Parathyroid adenoma (tissue), 2 donors: Measurements from ENCODE around the gene COL2A1.

Source experiments
- H2AFZ ChIP-seq: fragments of 300-600 bp; sonication (generic); one replicate; pipeline ENCODE4 v1.7.0; 2017; ENCODE audit warnings: antibody characterized with exemption, mild to moderate bottlenecking
- H3K27ac ChIP-seq: fragments of 300-600 bp; sonication (generic); one replicate; pipeline ENCODE4 v1.7.0; 2017
- H3K27me3 ChIP-seq: fragments of 300-600 bp; sonication (generic); one replicate; pipeline ENCODE4 v1.7.0; 2017; ENCODE audit warnings: low read length; ENCODE audit not compliant: control insufficient read depth, insufficient read depth
- H3K36me3 ChIP-seq: fragments of 300-600 bp; sonication (generic); one replicate; pipeline ENCODE4 v1.7.0; 2017; ENCODE audit warnings: low read length; ENCODE audit not compliant: control insufficient read depth, insufficient read depth
- H3K4me1 ChIP-seq: fragments of 300-600 bp; sonication (generic); one replicate; pipeline ENCODE4 v1.7.0; 2017; ENCODE audit warnings: control low read depth
- H3K4me2 ChIP-seq: fragments of 300-600 bp; sonication (generic); one replicate; pipeline ENCODE4 v1.7.0; 2017; ENCODE audit warnings: low read length
- H3K4me3 ChIP-seq: fragments of 300-600 bp; sonication (generic); one replicate; pipeline ENCODE4 v1.7.0; 2017; ENCODE audit warnings: low read depth, low read length
- H3K79me2 ChIP-seq: fragments of 300-600 bp; sonication (generic); one replicate; pipeline ENCODE4 v1.7.0; 2017; ENCODE audit warnings: control low read depth
- H3K9ac ChIP-seq: fragments of 300-600 bp; sonication (generic); one replicate; pipeline ENCODE4 v1.7.0; 2017; ENCODE audit warnings: mild to moderate bottlenecking
- H3K9me3 ChIP-seq: fragments of 300-600 bp; sonication (generic); one replicate; pipeline ENCODE4 v1.7.0; 2017; ENCODE audit warnings: low read length; ENCODE audit not compliant: control insufficient read depth
- TF ChIP-seq, protein P1 (sequence below): fragments of 300-600 bp; sonication (generic); IDR thresholded peaks from one replicate; pipeline ENCODE4 v1.7.0; 2017; ENCODE audit warnings: antibody characterized with exemption, mild to moderate bottlenecking
- donor health status: primary hyperparathyroidism.

The COL2A1 gene

DNA sequence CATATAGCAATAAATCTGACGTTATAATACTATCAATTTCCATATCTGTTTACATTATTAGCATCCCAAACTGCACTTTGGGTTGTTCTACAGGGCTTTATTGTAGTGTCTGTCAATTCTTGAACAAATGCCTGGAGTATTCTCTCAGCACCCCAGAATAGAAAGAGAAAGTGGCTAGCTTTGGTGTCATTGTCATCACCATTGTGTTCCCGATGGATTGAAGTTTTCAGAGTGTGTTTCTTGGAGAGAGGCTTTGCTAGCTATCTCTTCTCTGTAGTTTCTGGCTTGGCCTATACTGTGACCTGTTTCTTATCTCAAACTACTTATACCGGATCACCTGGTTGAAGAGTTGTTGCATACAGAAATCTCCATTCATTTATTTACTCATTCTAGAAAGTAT lies 34.4 kb downstream of the COL2A1 start:
- H3K27me3 ChIP-seq: no peaks in the 10 kb centered on the region
- H3K9ac ChIP-seq: no peak overlapping the region
- H3K4me3 ChIP-seq: no peak overlapping the region
- TF ChIP-seq, protein P1, sequence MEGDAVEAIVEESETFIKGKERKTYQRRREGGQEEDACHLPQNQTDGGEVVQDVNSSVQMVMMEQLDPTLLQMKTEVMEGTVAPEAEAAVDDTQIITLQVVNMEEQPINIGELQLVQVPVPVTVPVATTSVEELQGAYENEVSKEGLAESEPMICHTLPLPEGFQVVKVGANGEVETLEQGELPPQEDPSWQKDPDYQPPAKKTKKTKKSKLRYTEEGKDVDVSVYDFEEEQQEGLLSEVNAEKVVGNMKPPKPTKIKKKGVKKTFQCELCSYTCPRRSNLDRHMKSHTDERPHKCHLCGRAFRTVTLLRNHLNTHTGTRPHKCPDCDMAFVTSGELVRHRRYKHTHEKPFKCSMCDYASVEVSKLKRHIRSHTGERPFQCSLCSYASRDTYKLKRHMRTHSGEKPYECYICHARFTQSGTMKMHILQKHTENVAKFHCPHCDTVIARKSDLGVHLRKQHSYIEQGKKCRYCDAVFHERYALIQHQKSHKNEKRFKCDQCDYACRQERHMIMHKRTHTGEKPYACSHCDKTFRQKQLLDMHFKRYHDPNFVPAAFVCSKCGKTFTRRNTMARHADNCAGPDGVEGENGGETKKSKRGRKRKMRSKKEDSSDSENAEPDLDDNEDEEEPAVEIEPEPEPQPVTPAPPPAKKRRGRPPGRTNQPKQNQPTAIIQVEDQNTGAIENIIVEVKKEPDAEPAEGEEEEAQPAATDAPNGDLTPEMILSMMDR: no peak
- H3K9me3 ChIP-seq: no peaks in the 10 kb centered on the region
- no peak overlapping the region for H3K27ac ChIP-seq
- no peak overlapping the region for H3K4me2 ChIP-seq
- no peak overlapping the region for H2AFZ ChIP-seq
- no peaks in the 10 kb centered on the region for H3K79me2 ChIP-seq
- no peaks in the 10 kb centered on the region for H3K36me3 ChIP-seq
- H3K4me1 ChIP-seq: no peaks in the 10 kb centered on the region

DNA sequence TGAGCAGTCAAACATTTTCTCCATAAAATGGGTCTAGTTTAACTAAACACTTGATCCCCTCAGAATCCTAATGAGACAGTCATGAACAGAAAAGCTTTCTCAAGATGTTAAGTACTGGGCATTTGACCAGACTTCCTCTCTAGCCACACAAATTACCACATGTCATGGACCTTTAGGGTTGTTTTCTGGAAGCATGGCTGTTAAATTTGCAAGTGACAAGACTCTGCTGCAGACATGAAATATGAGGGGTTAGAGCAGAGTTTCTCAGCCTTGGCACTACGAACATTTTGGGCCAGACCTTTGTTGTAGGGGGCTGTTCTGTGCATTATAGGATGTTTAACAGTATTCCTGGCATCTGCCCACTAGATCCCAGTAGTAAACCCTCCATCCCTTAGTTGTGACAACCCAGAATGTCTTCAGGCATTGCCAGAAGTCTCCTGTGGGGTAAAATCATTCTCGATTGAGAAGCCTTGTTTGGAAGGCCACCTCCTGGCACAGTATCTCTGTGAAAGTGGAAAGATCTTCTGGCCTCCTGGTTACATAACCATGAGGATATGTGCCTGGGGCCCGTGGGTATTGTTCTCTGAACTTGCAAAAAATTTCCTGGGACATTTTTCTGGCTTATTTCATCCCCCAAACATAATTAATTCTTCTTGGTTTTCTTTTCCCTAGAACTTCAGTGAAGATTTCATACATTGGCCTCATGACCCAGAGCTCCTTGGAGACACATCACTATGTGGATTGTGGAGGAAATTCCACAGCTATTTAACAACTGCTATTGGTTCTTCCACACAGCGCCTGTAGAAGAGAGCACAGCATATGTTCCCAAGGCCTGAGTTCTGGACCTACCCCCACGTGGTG lies 36.6 kb downstream of the COL2A1 start:
- Histone ChIP-seq H3K9me3 (no peaks in the 10 kb centered on the region), H3K4me2 (no peak overlapping the region), H2AFZ (no peak overlapping the region), H3K36me3 (no peaks in the 10 kb centered on the region), H3K79me2 (no peaks in the 10 kb centered on the region), H3K27ac (no peak overlapping the region), H3K4me1 (peaks cover 5% of the 10 kb centered on the region), H3K4me3 (no peak overlapping the region), H3K27me3 (no peaks in the 10 kb centered on the region), H3K9ac (no peak overlapping the region)
- TF ChIP-seq, protein P1: no peak

DNA sequence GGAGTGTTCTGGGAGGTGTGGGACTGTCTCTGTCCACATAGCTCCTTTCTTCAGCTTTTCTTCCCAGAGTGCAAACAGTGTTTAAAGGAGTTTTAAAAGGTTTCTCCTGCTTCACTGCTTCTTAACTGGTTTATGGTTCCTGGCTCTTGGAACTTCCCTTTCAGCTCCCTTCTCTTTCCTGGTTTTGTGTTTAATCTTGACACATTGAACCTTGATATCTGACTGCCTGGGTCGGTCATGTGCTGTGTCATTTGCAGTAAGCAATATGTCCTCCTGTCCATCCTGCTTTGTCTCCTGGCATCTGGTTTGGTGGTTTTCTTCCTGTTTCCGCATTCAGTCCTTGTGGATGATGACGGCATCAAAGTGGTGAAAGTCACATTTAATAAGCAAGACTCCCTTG lies 38.7 kb downstream of the COL2A1 start:
- no peak overlapping the region for H3K27ac ChIP-seq

DNA sequence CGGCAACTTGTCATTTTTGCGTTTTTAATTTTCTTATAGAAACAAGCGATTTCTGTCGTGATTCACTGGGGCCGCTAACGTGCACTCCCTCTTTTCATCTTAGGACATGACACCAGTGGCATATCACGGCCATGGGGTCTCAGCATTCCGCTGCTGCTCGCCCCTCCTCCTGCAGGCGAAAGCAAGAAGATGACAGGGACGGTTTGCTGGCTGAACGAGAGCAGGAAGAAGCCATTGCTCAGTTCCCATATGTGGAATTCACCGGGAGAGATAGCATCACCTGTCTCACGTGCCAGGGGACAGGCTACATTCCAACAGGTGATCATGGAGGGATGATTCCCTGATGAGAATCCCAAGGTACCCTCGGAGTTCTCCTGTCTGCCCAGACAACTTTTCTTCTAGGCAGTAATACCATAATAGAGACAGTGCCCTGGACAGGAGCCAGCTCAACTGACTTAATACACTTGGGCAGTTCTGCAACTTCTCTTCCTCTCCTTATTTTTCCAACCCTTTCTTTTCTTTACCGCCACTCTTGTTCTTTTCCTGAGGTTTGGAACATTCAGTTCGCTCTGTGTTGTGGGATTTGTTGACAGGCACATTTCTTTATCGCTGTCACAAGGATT lies 40.1 kb downstream of the COL2A1 start:
- Histone ChIP-seq H3K9me3 (no peaks in the 10 kb centered on the region), H3K4me3 (peak overlapping the region; percentile 96), H2AFZ (peak overlapping the region; percentile 98), H3K36me3 (no peaks in the 10 kb centered on the region), H3K9ac (no peak overlapping the region), H3K4me2 (peak overlapping the region; percentile 95), H3K27ac (no peak overlapping the region), H3K79me2 (no peaks in the 10 kb centered on the region), H3K4me1 (peaks cover 8% of the 10 kb centered on the region), H3K27me3 (no peaks in the 10 kb centered on the region)
- TF ChIP-seq, protein P1: no peak

More for the DNA sequence above, 38.7 kb downstream of the COL2A1 start:
- Histone ChIP-seq H3K4me1 (peaks cover 8% of the 10 kb centered on the region), H3K4me2 (no peak overlapping the region), H3K36me3 (no peaks in the 10 kb centered on the region), H3K4me3 (no peak overlapping the region), H3K9me3 (no peaks in the 10 kb centered on the region), H3K27me3 (no peaks in the 10 kb centered on the region), H3K79me2 (no peaks in the 10 kb centered on the region), H3K9ac (no peak overlapping the region), H2AFZ (no peak overlapping the region)
- TF ChIP-seq, protein P1: no peak
